Astrocyte (in vitro differentiated cells and primary cell): ENCODE measurements around the gene TNFRSF18.

Experiments
- CTCF ChIP-seq: IDR thresholded peaks from 2 replicates; pipeline ENCODE4 v1.5.1; 2011; ENCODE audit warnings: low read depth, mild to moderate bottlenecking, inconsistent platforms, low read length, moderate library complexity; ENCODE audit not compliant: insufficient read depth
- EZH2 ChIP-seq: IDR thresholded peaks from 2 replicates; pipeline ENCODE4 v1.6.1; 2012; ENCODE audit warnings: mild to moderate bottlenecking, low read length, inconsistent platforms; ENCODE audit not compliant: insufficient read depth

- TF ChIP-seq CTCF (no peak), EZH2 (peak; percentile 82)
Observed at GRCh38 chr1:1173061-1173792, 33.2 kb downstream of the TNFRSF18 start.
